Central memory CD4-positive, alpha-beta T cell (primary cell): ENCODE data around the gene DHRSX.
"Not testable (repeated sequence)": the region's sequence is repeated elsewhere in the genome, so short reads cannot be mapped to it uniquely, and the experiment has no call there.

Source experiments
- DNase-seq: peaks from one replicate; pipeline ENCODE4 v3.0.0; 2022

Gene DHRSX

DNA sequence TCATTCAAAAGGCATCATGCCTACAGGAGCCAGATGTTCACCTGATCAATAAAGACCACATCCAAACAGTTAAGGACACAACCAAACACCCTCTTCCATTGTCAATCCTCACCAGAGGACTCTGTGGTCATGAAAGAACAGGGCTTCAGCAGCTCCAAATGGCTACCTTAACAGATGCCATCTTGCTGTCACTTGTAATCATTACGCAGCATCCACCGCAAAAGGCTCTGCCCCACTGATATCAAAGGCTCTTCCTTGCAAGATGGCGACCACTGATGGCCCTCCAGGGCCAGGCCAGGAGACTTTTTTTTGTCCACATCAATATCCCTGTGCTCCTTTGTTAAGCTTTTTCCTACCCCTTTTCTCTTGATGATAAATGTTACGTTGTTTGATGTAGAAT lies 157.4 kb downstream of the DHRSX start:
- DNase-seq: no peak

DNA sequence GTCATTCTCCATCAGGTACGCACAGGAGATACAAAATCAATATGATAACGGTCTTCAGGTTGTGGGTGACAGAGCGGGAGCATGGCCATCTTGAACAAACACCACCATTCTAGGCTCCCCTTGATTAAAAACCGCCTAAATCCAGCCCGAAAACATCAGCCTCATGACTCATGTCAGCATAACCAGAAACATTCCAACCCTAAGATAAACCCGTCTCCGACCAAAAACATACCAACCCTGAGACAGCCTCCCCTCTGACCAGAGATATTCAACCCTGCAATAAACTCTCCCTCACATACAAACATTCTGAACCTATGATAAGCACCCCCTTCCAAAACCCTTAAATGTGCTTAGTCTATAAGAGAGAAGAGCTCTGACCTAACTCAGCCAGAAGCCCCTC lies 157.9 kb downstream of the DHRSX start:
- no peak for DNase-seq

DNA sequence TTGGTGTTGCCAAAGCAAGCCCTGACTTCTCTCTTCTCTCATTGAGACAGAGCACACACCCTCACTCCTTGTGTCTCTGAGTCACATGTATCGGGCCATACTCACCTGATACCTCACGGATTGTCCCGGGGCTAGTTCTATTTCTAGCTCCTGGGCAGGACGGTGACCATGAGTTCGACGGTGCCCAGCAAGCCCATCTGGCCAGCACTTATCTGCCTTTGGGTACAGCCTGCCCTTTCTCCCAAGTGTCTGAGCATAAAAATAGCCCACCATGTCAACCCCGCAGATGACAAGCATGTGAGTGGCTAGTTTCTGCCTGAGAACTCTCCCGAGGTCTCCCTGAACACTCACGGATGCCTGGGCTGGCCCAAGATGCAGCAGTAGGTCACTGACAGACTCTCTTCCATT lies 158.5 kb downstream of the DHRSX start:
- no peak for DNase-seq

DNA sequence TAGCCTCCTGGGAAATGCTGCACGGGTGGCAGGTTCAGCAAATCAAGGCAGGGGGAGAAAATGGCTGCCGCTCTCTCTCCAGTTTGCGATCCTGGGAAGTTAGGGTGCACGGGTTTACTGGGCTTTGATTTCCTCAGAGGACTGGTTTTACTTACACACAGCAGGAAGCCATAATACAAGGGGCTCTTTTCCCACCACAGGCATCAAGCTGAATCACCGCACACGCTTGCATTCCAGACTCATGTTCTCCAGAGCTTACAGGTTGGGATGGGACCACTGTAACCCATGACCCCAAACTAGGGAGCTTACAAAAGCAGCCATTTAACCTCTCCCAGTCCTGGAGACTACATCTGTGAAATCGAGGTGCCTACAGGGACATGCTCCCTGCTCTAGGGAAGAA lies 159.8 kb downstream of the DHRSX start:
- no peak for DNase-seq

DNA sequence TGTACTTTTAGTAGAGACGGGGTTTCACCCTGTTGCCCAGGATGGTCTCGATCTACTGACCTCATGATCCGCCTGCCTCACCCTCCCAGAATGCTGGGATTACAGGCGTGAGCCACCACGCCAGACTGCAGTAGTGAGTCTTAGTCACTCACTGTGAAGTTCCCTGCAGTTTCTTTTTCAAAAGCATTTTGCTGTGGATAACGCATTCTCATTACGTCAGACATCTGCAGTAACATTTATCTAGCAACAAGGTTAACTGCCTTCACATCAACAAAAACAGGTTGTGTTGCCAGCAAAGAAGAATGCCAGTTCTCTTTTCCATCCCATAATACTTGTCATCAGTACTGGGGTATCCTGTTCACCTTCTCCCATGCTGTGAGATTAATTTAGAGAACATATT lies 164.6 kb downstream of the DHRSX start:
- no peak for DNase-seq

DNA sequence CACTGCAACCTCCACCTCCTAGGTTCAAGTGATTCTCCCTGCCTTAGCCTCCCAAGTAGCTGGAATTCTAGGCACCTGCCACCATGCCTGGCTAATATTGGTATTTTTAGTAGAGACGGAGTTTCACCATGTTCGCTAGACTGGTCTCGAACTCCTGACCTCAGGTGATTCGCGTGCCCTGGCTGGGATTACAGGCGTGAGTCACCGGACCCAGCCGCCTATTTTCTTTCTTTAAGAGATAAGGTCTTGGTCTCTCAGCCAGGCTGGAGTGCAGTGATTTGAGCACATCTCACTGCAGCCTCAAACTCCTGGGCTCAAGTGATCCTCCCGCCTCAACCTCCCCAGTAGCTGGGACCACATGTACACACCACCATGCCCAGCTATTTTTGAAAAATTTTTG lies 166.5 kb downstream of the DHRSX start:
- no peak for DNase-seq

DNA sequence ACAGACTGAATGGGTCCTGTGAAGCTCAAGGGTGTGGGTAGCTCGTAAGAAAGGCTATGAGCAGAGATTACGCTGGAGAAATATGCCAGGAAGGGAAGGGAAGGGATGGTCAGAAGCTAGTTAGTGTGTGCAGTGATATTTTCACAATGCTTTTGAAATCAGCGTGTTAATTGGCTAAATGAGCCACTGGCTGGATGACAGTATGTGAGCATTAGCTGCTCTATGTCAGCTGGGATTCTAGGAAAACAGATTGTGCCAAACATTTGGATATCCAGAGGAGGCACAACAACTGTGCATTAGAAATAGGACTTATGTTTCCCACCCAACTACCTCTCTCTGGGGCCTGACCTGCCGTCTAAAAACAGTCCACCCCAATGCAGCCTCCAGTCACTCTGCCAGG lies 168.5 kb downstream of the DHRSX start:
- DNase-seq: no peak

DNA sequence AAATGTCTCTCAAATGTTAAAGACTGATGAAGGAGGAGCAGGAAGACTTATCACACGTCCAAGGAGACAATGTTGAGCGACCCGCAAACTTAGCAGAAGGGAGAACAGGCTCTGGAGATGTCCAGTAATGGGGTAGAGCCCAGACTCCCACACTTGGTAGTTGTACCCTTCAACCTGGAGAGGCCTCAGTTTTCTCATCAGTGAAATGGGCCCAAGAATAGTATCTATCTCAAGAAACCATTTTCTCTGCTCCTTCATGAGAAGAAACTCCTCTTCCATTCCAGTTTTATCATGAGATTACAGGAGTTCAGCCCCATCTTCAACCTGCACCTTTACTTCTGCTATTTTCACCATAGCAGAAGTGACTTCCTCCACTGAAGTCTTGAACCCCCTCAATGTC lies 169.9 kb downstream of the DHRSX start:
- DNase-seq: no peak

DNA sequence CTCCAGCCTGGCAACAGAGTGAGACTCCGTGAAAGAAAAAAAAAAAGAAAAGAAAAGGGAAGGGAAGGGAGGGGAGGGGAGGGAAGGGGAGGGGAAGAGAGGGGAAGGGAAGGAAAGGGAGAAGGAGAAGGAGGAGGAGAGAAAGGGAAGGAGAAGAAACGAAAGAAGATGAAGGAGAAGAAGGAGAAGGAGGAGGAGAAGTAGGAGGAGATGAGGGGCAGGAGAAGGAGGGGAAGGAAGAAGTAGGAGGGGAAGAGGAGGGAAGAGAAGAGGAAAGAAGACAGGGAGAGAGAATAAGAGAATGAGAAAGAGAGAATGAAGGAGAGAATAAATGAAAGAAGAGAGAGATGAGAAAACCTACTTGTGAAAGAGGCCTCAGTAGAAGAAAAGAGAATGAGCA lies 170.3 kb downstream of the DHRSX start:
- no peak for DNase-seq

DNA sequence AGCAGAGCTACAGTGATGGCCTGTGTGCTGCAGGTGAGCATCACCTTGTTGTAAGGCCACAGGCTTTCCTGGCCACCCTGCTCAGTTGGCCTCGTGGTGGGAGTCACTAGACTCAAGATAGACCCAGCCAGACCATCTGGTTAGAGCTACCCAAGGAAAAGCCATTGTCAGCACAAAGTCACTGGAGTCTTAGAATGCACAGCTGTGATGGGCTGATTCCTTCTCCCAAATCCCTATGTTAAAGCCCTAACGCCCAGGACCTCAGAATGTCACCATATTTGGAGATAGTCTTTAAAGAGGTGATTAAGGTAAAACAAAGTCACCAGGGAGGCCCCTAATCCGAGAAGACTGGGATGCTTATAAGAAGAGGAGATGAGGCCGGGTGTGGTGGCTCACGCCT lies 173.4 kb downstream of the DHRSX start:
- DNase-seq: no peak

DNA sequence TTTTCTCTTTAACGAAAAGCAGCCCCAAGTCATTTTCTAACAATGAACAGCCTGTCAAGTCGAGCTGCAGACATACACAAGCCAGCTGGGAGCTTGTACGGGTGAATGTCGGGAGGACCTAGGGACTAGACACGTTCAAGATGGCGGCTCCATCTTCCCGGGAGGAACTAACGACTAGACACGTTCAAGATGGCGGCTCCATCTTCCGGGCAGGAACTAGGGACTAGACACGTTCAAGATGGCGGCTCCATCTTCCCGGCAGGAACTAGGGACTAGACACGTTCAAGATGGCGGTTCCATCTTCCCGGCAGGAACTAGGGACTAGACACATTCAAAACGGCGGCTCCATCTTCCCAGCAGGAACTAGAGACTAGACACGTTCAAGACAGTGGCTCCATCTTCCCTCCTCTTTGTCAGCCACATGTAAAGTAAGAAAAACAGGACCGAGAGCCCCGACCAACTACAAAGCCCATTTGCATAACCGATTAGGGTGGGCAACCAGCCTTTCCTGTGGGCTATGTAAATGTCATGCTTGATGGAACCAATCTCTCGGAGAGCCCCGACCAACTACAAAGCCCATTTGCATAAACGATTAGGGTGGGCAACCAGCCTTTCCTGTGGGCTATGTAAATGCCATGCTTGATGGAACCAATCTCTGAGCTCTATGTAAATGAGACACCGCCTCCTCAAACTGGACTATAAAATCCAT lies 175.5 kb downstream of the DHRSX start:
- peak; percentile 39 for DNase-seq

DNA sequence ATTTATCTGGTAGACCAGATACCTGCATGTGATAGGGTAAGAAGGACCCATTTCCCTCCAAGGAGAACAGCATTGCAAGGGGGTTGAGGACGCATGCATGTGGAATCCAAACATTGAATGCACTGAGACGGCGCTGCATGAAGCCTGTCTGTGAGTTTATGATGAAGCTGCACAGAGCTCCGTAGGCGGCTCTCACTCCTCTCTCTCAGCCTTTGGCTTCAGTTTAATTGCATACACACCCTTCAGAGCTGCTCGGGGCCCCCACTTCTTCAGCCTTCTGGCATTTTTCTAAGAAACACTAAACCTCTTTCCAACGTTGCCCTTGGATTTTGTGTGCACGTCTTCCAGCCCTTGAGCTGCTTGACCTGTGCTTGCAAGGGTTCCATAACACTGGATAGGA lies 176.6 kb downstream of the DHRSX start:
- DNase-seq: no peak

DNA sequence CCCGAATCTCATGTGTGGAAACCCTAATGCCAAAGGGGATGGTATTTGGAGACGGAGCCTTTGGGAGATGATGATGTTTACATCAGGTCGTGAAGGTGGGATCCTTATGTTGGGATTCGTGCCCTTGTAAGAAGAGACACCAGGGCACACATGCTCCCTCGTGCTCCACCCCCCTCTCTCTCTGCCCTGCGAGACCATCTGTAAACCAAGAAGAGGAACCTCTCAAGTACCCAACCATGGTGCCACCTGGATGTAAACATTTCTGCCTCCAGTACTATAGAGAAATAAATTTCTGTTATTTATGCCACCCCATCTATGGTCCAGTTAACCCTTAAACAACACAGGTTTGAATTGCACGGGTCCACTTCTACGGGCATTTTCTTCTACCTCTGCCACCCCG lies 179.4 kb downstream of the DHRSX start:
- DNase-seq: no peak

DNA sequence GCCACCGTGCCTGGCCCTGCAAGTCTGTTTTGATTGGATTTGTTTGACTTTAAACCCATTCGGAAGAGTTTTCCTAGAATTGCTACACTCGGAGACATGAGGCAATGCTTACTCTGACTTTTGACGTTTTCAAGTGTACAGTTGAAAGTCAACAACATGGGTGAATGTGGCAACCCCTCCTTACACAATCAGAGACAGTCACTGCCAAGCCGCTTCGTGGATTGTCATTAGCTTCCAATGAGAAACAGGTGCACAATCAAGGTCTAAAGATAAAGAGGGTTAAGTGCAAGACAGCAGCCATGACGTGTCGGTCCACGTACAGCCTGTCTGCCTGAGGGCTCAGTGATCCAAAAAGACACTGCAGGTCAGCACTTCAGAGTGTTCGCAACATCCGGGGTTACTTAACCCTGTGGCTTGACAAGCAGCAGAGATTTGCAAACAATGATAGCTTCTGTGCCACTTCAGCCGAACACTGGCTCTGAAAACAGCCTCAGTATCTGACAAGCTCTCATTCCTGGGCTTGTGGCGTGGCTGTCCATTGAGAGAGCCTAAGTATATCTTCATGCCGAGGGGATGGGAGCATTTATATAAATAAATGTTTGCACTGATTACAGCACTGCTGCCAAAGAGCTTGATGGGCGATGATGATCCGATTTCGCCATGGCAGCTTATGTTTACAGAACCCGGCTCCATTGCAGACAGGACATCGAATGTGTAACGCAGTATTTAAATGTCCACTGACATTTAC lies 180.0 kb downstream of the DHRSX start:
- DNase-seq: no peak

DNA sequence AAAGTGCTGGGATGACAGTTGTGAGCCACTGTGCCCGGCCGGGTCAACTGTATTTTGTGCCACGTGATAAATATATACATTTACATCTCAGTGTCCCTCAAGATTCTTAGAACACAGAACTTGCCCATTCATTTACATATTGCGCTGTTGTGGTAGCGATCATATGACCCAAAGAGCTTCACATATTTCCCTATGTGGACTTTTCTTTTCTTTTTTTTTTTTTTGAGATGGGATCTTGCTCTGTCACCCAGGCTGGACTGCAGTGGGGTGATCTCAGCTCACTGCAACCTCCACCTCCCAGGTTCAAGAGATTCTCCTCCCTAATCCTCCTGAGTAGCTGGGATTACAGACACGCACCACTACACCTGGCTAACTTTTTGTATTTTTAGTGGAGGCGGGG lies 180.7 kb downstream of the DHRSX start:
- no peak for DNase-seq

DNA sequence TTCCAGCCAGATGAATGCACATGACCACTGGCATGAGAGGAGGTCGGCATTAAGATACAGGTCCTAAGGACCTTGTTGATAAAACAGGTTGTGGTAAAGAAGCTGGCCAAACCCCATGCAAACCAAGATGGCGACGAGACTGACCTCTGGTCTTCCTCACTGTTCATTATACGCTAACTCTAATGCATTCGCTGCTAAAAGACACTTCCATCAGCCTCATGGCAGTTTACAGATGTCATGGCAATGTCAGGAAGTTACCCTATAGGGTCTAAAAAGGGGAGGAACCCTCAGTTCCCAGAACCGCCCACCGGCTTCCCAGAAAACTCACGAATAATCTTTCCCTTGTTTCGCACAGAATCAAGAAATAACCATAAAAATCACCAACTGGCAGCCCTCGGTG lies 182.4 kb downstream of the DHRSX start:
- DNase-seq: no peak

DNA sequence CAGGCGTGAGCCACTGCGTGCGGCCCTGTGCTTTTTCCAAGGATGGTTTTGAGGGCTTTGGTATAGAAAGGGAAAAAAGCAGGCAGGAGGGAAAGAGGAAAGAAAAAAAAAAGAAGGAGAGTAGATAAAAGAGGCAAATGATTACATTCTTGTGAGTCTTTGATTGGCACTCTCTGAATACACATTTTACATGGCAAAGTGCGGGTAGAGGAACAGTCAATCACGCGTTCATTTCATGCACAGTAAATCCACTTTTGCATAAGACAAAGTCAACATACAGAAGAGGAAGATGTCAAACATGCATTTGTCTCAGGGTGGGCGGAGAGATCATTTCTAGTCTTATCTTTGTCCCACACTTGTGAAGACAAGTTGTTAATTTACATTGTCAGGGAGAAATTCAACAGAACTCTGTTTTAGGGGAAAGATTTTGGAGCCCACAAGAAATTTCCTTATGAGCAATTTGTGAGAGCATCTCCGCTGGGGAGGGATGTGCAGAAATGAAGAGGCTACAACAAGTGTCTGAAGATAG lies 183.2 kb downstream of the DHRSX start:
- no peak for DNase-seq

DNA sequence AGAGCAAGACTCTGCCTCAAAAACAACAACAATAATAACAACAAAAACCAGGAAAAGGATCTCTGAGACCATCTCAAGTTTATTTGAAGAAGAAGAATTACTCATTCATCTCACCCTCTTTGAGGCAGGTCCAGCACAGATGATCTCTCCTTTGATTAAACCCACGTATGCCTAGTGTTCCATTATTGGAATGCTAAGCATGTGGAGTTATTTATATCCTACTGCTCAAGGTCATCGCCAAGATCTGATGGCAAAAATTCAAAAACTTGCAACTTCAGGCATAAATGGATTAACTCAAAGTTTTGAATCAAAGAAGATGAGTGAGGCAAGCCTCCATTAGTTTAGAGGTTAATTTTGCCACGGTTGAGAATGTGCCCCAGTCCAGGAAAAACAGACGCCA lies 184.2 kb downstream of the DHRSX start:
- DNase-seq: no peak

DNA sequence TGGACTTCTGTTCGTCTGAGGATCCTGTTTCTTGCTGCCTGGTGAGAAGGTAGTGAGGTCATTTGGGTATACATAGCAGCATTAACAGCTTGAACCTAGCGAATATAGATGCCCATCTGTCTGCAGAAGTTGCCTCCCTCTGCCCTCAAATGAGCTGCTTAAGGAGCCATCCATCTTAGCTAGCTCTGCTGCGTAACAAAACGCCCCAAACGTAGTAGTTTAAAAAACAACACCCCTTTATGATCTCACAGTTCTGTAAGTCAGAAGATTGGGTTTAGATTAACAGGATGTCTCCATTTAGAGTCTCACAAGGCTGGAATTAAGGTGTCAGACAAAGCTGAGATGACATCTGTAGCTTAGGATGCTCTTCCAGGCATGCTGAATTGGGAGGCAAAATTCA lies 185.3 kb downstream of the DHRSX start:
- DNase-seq: no peak

DNA sequence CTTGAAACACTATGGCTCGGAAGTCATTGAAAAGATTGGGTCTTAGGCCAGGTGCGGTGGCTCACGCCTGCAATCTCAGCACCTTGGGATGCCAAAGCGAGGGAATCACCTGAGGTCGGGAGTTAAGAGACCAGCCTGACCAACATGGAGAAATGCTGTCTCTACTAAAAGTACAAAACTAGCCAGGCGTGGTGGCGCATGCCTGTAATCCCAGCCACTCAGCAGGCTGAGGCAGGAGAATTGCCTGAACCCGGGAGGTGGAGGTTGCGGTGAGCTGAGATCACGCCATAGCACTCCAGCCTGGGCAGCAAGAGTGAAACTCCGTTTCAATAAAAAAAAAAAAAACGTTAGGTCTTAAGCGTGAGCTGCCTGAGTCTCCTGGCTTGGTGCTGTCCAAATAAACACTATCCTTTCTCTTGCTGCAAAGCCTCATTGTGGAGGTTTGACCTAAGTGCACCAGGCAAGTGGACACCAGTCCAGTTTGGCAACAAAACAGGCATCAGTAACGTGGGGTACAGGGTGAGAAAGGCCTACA lies 185.9 kb downstream of the DHRSX start:
- DNase-seq: no peak

DNA sequence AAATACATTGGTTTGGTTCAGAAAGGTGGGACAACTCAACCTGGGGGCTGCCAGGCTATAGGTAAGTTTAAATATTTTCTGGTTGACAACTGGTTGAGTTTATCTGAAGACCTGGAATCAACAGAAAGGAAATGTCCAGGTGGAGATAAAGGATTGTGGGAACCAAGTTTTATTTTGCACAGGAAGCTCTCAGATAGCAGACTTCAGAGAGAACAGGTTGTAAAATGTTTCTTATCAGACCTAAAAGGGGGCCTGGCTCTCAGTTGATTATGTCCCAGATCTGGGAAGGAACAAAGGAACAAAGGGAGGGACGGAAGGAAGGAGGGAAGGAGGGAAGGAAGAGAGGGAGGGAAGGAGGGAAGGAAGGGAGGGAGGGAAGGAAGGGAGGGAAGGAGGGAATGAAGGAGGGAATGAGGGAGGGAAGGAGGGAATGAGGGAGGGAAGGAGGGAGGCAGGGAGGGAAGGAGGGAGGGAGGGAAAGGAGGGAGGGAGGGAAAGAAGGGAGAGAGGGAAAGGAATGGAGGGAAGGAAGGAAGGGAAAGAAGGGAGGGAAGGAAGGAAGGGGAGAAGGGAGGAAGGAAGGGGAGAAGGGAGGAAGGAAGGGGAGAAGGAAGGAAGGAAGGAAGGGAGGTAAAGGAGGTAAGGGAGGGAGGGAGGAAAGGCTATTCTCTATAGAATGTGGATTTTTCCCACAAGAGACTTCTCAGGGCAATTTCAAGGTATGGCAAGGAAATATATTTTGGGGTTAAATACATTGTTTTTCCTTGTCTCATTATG lies 186.7 kb downstream of the DHRSX start:
- DNase-seq: no peak

DNA sequence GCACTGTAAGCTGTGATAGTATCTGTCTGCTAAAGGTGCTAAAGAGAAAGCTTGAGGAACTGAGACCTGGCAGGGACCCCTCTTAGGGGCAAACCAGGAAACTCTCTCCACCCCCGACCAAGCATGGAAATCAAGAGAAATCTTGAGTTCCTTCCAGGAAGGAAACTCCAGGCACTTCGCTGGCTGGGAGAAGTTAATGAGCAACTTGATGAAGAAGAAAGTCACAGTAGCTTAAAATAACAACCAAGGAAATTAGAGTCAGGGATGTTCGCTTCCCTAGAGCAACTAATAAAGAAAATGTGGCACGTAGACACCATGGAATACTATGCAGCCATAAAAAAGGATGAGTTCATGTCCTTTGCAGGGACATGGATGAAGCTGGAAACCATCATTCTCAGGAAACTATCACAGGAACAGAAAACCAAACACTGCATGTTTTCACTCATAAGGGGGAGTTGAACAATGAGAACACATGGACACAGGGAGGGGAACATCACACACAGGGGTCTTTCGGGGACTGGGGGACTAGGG lies 188.7 kb downstream of the DHRSX start:
- not testable (repeated sequence) for DNase-seq

DNA sequence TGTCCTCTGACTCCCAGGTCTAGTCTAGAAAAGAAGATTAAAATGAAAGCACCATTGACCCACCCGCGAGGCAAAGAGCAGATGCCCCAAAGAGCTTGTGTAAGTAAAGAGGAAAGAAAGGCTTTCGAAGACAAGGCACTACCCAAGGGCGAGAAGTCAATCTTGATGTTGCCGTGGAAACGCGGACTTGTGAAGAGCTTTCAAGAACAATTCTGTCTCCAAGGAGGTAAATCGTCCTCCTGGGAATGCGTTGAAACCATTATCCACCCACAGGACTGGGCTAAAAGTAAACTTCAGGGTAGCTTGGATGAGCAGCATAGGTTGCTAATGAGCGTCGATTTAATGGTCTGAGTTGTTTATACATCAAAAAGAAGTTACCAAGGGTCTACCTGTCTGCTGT lies 189.3 kb downstream of the DHRSX start:
- no peak for DNase-seq
